ENCODE data around the gene MATCAP1.

The MATCAP1 gene

DNA sequence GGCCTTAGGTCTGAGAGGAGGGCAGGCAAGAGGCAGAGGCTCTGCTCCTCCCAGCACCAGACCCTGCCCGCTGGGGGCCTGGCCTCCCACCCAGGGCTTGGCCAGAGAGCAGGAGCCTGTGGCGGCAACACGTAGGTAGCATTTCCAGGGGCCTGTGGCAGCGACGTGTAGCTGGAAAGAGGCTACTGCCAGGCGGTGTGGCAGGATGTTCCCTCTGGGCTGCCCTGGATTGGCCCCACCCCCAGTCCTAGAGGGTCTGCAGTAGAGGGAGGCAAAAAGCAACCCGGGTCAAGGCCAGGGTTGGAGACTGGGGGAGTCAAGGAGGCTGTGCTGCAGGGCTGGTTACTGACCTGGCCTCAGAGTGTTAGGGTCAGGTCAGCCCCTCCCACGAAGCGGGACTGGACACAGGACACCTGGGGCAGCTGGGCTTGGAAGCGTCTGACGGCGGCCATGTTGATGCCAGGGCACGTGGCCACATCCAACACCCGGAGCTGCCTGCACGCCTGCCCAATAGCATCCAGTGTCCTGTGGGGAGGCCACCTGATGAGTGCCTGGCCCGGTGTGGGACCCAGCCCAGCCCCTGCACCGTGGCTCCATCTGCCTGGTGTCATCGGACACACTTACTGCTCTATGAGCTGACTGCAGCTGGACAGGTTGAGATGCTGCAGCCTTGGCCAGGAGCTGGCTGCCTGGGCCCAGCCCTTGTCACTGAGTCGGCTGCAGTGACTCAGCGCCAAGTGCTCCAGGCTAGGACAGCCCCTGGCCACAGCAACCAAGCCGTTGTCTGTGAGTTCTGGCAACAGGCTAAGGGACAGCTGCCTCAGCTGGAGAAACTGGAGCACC, 23.7 kb upstream of the MATCAP1 start:
- no peak for DNase-seq

DNA sequence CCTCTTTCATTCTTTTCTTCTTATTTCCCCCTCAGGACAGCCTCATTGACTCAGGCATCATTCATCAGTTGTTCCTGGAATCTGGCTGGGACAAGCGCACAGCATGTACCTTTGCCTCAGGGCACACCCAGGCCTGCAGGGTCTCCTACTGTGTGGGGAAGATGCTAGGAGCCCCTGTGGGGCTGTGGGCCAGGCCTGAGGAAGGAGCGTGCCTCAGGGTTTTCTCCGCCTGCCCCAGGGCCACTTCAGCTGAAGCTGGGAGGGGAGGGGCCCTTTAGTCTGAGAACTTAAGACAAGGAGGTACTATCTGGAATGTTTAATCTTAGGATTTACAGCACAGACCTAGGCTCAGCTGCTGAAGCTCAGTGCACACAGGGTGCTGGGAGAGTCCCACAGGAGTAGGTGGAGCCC, 23.1 kb upstream of the MATCAP1 start:
- DNase-seq: no peak

DNA sequence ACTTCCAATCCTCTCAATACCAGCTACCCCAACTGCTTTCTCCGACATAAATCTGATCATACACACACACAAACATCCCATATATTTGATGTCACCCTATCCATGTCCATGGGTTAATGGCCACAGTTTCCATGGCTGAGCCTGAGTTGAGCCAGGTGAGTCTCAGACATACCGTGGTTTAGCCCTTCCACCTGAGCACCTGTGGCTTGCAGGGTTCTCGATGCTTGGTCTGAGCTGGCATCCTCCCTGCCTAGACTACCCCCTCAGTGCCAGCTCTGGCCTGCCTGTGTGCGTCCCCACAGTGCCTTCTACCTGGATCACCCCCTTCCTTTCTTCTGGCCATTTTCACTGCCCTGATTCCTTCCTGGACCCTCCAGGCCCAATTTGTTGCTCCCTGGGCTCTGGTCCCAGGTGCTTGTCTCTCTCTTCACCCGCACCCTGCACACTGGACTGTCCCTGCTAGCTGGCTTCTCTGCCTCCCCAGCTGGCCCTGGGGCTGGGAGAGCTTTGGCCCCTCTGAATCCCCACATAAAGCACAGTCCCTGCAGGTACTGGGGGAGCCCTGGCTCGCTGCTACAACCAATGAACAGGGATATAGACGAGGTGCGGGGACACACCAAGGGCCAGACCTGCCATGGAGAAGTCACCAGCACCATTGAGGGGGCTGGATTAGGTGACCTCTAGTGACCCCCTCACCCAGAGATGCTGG, 22.5 kb upstream of the MATCAP1 start:
- no peak for DNase-seq

DNA sequence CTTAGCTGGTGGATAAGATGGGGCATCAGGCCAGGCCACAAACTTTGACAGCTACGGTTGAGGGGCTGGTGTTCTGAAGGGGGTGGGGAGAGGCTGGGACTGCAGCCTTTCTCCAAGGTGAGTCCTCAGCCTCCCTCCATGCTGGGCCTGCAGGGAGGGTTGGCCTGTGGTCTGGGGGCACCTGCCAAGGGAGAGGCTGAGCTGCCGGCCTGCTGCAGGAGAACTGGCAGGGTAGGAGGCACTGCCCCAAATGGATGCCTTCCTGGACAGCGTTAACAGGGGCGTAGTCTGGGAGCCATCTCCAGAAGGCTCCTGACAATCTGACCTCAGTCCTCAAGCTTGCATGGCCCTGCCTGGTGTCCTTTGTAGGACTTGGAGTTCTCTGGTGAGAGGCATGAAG, 20.3 kb upstream of the MATCAP1 start:
- DNase-seq: no peak

DNA sequence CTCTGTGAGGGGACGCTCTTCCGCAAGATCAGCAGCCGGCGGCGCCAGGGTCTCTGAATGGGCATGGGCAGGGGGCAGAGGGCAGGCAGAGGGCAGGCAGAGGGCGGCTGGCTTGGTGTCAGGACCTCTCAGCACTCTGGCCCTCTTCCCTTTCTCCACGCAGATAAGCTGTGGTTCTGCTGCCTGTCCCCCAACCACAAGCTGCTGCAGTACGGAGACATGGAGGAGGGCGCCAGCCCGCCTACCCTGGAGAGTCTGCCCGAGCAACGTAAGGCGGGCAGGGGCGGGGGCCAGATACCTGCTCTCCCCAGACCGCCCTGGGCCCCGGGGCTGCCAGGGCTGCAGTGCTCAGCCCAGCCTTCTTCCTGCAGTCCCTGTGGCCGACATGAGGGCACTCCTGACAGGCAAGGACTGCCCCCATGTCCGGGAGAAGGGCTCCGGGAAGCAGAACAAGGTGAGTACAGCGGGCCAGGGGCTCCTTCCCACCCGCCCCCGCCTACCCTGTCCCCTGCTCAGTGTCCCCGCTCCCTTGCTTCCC, 19.3 kb upstream of the MATCAP1 start:
- DNase-seq: no peak

DNA sequence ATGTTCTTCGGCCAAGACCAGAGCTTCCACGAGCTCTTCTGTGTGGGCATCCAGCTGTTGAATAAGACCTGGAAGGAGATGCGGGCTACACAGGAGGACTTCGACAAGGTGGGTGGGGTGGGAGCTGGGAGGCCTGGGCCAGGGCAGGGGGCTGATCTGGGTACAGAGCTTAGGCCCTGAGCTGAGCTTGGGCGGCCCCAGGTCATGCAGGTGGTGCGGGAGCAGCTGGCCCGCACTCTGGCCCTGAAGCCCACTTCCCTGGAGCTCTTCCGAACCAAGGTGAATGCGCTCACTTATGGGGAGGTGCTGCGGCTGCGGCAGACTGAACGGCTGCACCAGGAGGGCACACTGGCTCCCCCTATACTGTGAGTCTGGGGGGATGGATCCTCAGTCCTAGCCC, 18.7 kb upstream of the MATCAP1 start:
- no peak for DNase-seq

DNA sequence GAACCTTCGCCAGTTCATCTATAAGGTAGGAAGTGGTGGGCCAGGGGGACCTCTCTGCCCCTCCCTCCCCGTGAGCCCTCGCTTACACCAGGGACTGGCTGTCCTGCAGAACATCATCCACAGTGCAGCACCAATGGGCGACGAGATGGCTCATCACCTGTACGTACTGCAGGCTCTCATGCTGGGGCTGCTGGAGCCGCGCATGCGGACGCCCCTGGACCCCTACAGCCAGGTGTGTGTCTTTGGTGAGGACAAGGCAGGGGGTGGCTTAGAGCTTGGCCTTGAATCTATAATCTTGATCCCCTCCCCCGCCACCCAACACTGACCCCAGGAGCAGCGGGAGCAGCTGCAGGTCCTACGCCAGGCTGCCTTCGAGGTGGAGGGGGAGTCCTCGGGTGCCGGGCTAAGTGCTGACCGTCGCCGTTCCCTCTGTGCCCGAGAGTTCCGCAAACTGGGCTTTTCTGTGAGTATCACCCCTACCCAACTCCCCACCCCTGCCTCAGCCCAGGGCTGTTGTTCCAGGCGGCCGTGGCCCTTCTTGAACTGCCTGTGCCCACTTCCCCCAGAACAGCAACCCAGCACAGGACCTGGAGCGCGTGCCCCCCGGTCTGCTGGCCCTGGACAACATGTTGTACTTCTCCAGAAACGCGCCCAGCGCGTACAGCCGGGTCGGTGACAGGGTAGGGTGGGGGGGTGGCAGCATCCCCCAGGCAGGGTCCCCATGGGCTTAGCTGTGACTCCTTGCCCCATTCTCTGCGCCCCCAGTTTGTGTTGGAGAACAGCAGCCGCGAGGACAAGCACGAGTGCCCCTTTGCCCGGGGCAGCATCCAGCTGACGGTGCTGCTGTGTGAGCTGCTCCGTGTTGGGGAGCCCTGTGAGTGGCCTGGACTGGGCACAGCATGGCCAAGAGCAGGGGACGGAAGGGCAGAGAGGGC, 17.9 kb upstream of the MATCAP1 start:
- no peak for DNase-seq

DNA sequence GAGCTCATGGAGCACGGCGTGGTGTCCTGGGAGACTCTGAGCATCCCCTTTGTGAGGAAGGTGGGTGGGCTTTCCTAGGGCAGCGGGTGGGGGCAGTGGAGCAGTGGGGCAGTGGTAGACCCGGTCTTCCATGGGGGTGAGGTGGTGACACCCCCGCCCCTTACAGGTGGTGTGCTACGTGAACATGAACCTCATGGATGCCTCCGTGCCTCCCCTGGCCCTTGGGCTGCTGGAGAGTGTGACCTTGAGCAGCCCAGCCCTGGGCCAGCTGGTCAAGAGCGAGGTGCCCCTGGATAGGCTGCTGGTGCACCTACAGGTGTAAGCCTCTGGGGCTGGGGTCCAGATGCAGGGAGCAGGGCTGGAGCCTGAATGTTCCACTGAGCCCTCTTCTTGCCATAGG, 16.7 kb upstream of the MATCAP1 start:
- no peak for DNase-seq

DNA sequence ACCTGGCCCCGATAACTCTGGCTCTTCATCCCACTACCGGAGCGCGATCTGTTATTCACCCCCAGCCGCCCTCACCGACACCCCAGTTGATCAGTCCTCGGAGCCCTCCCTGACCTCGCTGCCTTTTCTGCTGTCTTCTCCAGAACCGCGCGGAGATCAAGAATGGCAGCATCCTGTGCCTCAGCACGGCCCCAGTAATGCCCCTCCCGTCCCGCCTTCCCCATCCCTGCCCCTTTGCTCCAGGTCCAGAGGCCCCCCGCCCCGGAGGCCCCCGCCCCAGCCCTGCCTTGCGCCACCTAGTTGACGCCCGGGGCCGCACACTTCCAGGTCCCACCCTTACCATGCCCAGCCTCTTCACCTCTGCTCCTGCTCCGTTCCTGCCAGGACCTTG, 16.0 kb upstream of the MATCAP1 start:
- no peak for DNase-seq

DNA sequence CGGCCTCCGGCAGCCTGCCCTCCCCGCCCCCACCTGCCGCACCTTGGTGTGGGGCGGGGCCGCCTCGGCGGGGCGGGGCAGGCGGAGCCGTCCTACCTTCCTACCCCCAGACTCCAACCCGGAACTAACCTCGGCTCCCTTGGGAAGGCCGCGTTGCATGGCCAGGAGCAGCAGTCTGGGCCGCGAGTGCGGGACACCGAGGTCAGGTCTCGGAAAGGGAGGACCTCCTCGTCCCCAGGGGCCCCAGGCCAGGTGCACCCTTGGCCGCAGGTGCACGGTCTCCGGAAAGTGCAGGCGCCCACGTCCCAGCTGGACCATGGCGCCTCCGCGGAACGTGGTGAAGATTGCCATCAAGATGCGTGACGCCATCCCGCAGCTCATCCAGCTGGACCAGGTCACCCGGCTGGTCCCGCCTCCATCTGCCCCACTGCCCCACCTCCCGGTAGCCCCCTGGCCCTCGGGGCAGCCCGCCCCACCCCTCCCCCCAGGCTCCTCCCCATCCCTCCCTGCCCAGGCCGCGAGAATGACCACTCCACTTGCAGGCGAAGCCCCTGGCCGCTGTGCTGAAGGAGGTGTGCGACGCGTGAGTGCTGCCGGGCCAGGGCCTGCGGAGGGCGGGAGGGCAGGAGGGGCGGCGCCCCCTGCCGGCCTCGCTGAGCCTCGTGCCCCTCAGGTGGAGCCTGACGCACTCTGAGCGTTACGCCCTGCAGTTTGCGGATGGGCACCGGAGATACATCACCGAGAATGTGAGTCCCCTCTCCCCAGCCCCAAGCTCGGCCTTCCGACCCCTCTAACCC, 15.4 kb upstream of the MATCAP1 start, which contains the start of gene ELMO3:
Gene ELMO3, plus strand, starts transcription at position 121 of the 797 bp plus-strand sequence. Its CDS starts 196 bp downstream, at position 317.
- no peak for DNase-seq

DNA sequence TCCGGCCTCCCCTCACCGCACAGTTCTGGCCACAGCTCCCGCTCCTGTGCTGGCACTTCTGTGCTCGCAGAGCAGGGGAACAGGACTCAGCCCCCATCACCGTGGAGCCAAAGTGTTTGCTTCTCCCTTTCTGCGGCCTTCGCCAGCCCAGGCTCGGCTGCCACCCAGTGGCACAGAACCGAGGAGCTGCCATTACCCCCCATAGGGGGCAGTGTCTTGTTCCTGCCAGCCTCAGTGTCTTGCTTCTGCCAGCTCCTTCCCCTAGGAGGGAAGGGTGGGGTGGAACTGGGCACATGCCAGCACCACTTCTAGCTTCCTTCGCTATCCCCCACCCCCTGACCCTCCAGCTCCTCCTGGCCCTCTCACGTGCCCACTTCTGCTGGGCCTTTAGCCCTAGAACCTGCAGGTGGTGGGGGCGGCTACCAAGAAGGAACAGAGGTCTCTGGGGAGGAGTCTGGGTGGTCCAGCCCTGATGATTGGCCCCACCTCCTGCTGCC, 14.5 kb upstream of the MATCAP1 start:
- no peak for DNase-seq

DNA sequence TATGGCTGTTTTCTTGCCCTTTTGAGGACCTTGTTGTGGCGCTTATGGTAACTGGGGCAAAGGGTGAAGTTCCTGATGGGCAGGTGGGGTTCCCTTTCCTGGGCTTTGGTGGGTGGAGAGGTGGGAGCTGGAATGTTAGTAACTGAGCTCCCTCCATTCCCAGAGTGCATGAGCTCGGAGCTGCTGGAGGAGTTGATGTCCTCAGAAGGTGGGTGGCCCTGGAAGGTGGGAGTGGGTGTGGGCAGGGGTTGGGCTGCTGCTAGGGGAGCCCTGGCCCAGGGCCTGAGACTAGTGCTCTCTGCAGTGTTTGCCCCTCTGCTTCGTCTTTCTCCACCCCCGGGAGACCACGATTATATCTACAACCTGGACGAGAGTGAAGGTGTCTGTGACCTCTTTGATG, 13.9 kb upstream of the MATCAP1 start:
- no peak for DNase-seq

DNA sequence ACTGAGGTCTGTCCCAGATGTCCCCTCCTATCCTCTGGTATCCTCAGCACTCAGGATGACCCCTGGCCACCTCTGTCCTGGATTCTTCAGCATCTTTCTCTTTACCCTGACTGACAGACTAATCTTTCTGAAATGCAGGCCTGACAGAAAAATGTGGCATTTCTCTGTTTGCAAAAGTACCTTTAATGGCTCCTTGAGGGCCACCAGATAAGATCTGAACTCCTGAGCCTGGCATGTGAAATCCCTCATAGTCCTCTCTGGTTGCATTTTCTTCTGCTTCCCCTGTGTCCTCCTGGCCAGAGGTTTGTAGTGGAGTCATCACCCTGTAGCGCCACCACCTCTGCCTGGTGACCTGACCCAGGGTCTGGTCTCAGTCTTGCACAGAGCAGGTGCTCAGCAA, 13.1 kb upstream of the MATCAP1 start:
- DNase-seq: no peak

DNA sequence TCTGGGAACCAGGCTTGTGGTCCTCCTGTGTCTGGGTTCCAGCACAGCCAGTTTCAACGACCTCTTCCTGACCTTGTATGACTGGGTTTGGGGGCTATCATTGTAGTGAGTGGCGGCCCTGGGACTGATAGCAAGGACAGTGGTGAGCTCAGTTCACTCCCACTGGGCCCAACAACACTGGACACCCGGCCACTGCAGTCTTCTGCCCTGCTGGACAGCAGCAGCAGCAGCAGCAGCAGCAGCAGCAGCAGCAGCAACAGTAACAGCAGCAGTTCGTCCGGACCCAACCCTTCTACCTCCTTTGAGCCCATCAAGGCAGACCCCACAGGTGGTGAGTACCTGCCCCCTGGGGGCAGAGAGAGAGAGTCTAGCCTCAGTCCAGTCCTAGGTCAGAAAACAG, 11.9 kb upstream of the MATCAP1 start:
- no peak for DNase-seq

DNA sequence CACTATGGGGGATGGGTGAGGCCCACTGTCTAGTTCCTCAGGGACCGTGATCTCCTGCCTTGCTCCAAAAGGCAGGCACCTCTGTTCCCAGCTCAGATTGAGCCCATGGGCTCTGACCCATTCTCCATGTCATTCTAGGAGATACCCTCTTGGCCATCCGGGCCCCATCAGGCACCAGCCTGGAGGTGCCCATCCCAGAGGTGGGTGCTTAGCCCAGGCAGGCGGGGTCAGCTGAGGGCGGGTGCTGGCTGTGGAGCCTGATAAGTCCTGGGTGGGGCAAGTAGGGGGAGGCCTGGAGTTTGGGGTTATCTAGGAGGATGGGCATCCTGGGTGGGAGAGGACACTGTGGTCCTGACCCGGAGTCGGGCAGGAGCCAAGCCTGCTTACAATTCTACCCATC, 10.5 kb upstream of the MATCAP1 start:
- no peak for DNase-seq

DNA sequence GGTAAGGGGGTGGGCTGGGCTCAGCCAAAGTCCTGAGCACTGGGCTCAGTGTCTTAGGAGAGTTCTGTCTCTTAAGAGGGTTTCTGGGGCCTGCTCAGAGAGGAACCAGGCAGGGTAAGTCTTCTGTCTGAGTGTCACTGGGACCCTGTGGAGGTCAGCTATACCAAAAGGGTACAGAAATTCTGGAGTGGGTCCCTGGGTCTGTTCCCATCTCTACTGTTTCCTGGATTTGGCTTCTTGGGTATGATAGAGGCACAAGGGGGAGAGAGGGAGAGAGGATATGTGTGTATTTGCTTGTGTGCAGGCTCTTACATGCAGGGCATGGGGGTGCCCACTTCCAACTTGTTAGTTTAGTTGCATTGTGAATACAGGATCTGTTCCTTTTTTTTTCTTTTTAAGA, 9.8 kb upstream of the MATCAP1 start:
- no peak for DNase-seq

DNA sequence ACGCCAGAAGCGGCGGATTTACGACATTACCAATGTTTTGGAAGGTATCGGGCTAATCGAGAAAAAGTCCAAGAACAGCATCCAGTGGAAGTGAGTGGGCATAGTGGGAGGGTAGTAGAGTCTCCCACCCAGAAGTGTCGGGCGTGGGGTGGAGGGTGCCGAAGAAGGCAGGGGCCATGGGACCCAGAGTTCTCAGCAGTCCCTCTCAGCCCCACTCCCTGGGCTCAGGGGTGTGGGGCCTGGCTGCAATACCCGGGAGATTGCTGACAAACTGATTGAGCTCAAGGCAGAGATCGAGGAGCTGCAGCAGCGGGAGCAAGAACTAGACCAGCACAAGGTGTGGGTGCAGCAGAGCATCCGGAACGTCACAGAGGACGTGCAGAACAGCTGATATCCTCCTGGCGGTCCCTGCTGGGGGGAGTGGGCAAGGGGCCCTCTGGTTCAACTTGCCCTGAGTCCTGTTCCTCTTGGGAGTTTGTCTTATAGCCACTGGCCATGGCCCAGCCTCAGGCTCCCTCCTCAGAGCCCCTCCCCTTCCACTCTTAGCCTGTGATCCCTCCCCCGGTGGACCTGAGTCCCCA, 9.1 kb upstream of the MATCAP1 start:
- DNase-seq: no peak

DNA sequence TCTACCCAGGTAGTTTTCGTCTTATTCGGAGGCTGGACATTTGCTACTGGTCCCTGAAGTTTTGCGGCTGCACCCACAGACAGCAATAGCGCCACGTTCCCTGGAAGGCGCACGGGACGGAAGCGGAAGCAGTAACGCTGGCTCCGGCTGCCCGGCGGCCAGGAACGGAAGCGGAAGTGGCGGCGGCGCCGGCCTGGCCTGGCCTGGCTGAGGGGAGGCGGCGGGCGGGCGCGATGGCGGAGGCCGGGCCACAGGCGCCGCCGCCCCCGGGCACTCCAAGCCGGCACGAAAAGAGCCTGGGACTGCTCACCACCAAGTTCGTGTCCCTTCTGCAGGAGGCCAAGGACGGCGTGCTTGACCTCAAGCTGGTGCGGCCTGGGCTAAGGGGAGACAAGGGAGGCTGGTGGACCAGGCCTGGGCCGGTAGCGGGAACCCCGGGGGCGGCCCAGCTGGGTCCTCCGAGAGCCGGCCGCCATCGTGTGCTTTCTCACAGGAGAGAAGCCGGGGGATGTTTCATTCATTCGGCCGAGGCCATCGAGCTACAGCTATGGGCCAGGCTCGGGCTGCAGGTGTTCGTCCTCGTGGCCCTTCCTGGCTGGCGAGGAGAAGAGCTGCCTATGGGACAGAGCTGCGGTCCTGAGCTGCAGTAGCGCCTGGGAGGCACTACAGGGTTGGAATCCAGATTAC, 8.4 kb upstream of the MATCAP1 start, which contains the start of gene E2F4:
Gene E2F4, plus strand, starts transcription at position 161 of the 687 bp plus-strand sequence. Its CDS starts 73 bp downstream, at position 234.
- DNase-seq: peak; percentile 72

DNA sequence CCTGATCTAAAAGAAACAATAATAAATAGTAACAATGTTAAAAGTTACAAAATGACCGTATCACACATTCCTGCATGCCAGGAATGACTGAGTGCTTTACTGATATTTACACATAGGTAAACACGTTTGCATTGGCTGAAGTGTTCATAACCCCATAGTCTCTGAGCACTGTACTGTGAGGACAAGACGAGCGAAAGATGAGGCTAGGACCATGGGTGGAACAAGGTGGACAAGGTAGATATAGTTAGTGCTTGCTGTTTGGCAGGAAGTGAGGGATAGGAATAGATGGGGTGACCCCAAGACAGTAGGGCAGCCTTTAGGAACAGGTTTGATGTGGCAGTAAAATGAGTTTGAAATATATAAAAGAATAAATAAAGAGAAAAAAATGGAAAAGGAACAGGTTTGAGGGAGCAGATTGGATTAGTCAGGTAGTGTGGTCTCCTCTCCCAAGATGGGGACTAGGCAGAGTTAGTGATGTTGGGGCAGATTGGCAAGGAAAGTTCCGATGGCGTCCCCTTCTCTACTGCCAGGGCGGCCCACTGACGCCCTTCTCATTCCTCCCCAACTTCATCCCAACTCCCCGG, 7.7 kb upstream of the MATCAP1 start:
- no peak for DNase-seq

Measured in NK-92 treated with Interleukin-12 subunit alpha and Interleukin-12 subunit beta, amount 100 ng/mL, for 24 hours (cell line).